Testis (tissue), 3 donors: ENCODE measurements around the gene TEKT2. TPM values are rescaled to one million over a fixed set of nuclear protein-coding genes. Genes with fewer than 3 reads are reported as not detected.

Experiments
- DNase-seq: peaks from one replicate; pipeline ENCODE4 v3.0.0-alpha.2; 2019
- H3K27ac ChIP-seq, 2 donors: fragments of 200-600 bp; sonication (generic); one replicate each; pipeline ENCODE4 v1.5.1; 2019
- H3K27me3 ChIP-seq: fragments of 200-600 bp; sonication (generic); one replicate; pipeline ENCODE4 v1.5.1; 2019
- H3K36me3 ChIP-seq: fragments of 200-600 bp; sonication (generic); one replicate; pipeline ENCODE4 v1.5.1; 2017; ENCODE audit warnings: low read depth; ENCODE audit errors: missing control alignments
- H3K4me1 ChIP-seq: fragments of 200-600 bp; sonication (generic); one replicate; pipeline ENCODE4 v1.5.1; 2019
- H3K4me3 ChIP-seq, 2 donors: fragments of 200-600 bp; sonication (generic); one replicate each; pipeline ENCODE4 v1.5.1; 2017 to 2019
- H3K9me3 ChIP-seq: fragments of 200-600 bp; sonication (generic); one replicate; pipeline ENCODE4 v1.5.1; 2017
- CTCF ChIP-seq, 3 experiments: fragments of 450-650 bp in 2 of 3; fragments of 200-600 bp in 1 of 3; sonication (generic) in 1 of 3; IDR thresholded peaks; one replicate each; pipeline ENCODE4 v1.5.1; 2016 to 2019; ENCODE audit warnings: antibody characterized with exemption in 3 of 3, mild to moderate bottlenecking in 2 of 3, moderate library complexity in 1 of 3
- POLR2A ChIP-seq: fragments of 450-650 bp; IDR thresholded peaks from one replicate; pipeline ENCODE4 v1.6.1; 2017; ENCODE audit warnings: antibody characterized with exemption, mild to moderate bottlenecking, moderate library complexity
- WGBS, 2 donors: methylation state at CpG; one replicate each; pipeline ENCODE4 v1.1.5; 2018; 5-methylcytosine and 5-hydroxymethylcytosine counted together
- intact Hi-C: fragments of 100-400 bp; cut with DNase I; formaldehyde crosslinking; loops from one replicate; pipeline ENCODE4 v1.15.1; 2023; ENCODE audit warnings: low total_unique reads
- polyA plus RNA-seq: library from polyadenylated mRNA; stranded (reverse); fragments of 350-450 nt; fragmentation: Illumina TruSeq; extraction: RNeasy Lipid Tissue Mini Kit (QIAGEN cat#74804); gene quantifications from one replicate; pipeline ENCODE4 v1.2.3, GENCODE V29; 2014; ENCODE audit warnings: low read depth, low replicate concordance; ENCODE audit not compliant: insufficient read depth
- total RNA-seq, 2 donors: library from RNA; depleted of rRNA; stranded (reverse); fragments of >200 nt; gene quantifications; one replicate each; pipeline ENCODE4 v1.2.3, GENCODE V29; 2016

The TEKT2 gene
- total and polyA plus RNA-seq, 3 donors from 2014 or later, result 35.1 to 117 (median 65.0) TPM

GRCh38 chr1:36095760-36096405 is 12.0 kb downstream of the TEKT2 start:
- Histone ChIP-seq H3K9me3 (no peaks in the 10 kb centered on the region), H3K27me3 (no peaks in the 10 kb centered on the region), H3K36me3 (no peaks in the 10 kb centered on the region), H3K27ac (no peak overlapping the region), H3K4me1 (peaks cover 29% of the 10 kb centered on the region), H3K4me3 (no peak overlapping the region)
- no peak for TF ChIP-seq POLR2A
- no peak for TF ChIP-seq CTCF (IDR thresholded peaks at IDR 0.05)
- no peak for DNase-seq
- intact Hi-C loops, result no loop called here
- 70 to 93% methylated on average over 9 to 15 of the region's 15 CpGs for WGBS, 2 donors

GRCh38 chr1:36096500-36097432 is 12.9 kb downstream of the TEKT2 start:
- H3K36me3 ChIP-seq, result no peaks in the 10 kb centered on the region
- 70 to 81% methylated on average over 8 to 16 of the region's 16 CpGs for WGBS, 2 donors
- peak; percentile 39 for DNase-seq
- intact Hi-C loops, result no loop called here
- H3K4me3 ChIP-seq, result no peak overlapping the region
- no peak overlapping the region for H3K27ac ChIP-seq
- peaks cover 25% of the 10 kb centered on the region for H3K4me1 ChIP-seq
- H3K9me3 ChIP-seq, result no peaks in the 10 kb centered on the region
- no peaks in the 10 kb centered on the region for H3K27me3 ChIP-seq
- TF ChIP-seq CTCF (IDR thresholded peaks at IDR 0.05), result peak in 1 of 3 experiments; percentile 32
- no peak for TF ChIP-seq POLR2A

GRCh38 chr1:36097693-36098585 is 14.0 kb downstream of the TEKT2 start:
- Histone ChIP-seq H3K36me3 (no peaks in the 10 kb centered on the region), H3K27me3 (no peaks in the 10 kb centered on the region), H3K27ac (no peak overlapping the region), H3K9me3 (no peaks in the 10 kb centered on the region), H3K4me1 (peaks cover 25% of the 10 kb centered on the region), H3K4me3 (no peak overlapping the region)
- intact Hi-C loops, result no loop called here
- DNase-seq, result no peak
- no peak for TF ChIP-seq POLR2A
- TF ChIP-seq CTCF (IDR thresholded peaks at IDR 0.05), result no peak
- 86 to 94% methylated on average over 9 to 23 of the region's 33 CpGs for WGBS, 2 donors

GRCh38 chr1:36098650-36099365 is 14.9 kb downstream of the TEKT2 start:
- DNase-seq, result no peak

More at GRCh38 chr1:36098650-36099365, 14.9 kb downstream of the TEKT2 start:
- TF ChIP-seq POLR2A (no peak), CTCF (IDR thresholded peaks at IDR 0.05) (no peak)
- intact Hi-C loops, result no loop called here
- Histone ChIP-seq H3K36me3 (no peaks in the 10 kb centered on the region), H3K4me3 (no peak overlapping the region), H3K9me3 (no peaks in the 10 kb centered on the region), H3K27ac (no peak overlapping the region), H3K27me3 (no peaks in the 10 kb centered on the region), H3K4me1 (peaks cover 23% of the 10 kb centered on the region)
- WGBS, 2 donors, result 92 to 100% methylated on average over 1 to 13 of the region's 13 CpGs
